ENCODE measurements around the gene FAM131A. TPM values are rescaled to one million over a fixed set of nuclear protein-coding genes. Genes with fewer than 3 reads are reported as not detected.
A peak's percentile ranks its signal among the peaks of the same experiment; 100 is the strongest.

Gene FAM131A
- polyA plus RNA-seq, 1 donor from 2014 or later: 141 TPM

GRCh38 chr3:184334470-184335158 lies 2.8 kb upstream of the FAM131A start:
- H3K9ac ChIP-seq (ENCODE audit: low read length): peak overlapping the region; percentile 98
- no peaks in the 10 kb centered on the region for H4K20me1 ChIP-seq (ENCODE audit: insufficient read depth)
- H3K79me2 ChIP-seq (replicated peaks; ENCODE audit: insufficient read depth, low read length): peaks cover 21% of the 10 kb centered on the region
- no peaks in the 10 kb centered on the region for H3K27me3 ChIP-seq (ENCODE audit: insufficient read depth, low read depth, low read length)
- no peaks in the 10 kb centered on the region for H3K9me2 ChIP-seq (ENCODE audit: insufficient read depth, low read length)
- TF ChIP-seq SMC3 (conservative IDR thresholded peaks at IDR 0.05; ENCODE audit: poor library complexity) (no peak), POLR2AphosphoS5 (IDR thresholded peaks at IDR 0.05) (no peak), MXI1 (conservative IDR thresholded peaks at IDR 0.05; ENCODE audit: poor library complexity, severe bottlenecking) (no peak), EZH2 (IDR thresholded peaks at IDR 0.05; ENCODE audit: borderline replicate concordance, insufficient read depth, low read length, poor library complexity, severe bottlenecking) (no peak), CTCF (IDR thresholded peaks at IDR 0.05; ENCODE audit: poor library complexity, severe bottlenecking) (no peak), EP300 (conservative IDR thresholded peaks at IDR 0.05; ENCODE audit: poor library complexity, severe bottlenecking) (no peak), REST (IDR thresholded peaks at IDR 0.05; ENCODE audit: borderline replicate concordance) (no peak), RAD21 (conservative IDR thresholded peaks at IDR 0.05) (no peak)
- no peak overlapping the region for H2AFZ ChIP-seq (ENCODE audit: low read depth, low read length)
- H3K4me2 ChIP-seq (ENCODE audit: low read length): no peak overlapping the region
- H3K9me3 ChIP-seq (ENCODE audit: low read length): no peaks in the 10 kb centered on the region
- peaks cover 10% of the 10 kb centered on the region for H3F3A ChIP-seq (ENCODE audit: insufficient read depth, low read length, poor library complexity, severe bottlenecking)
- peak overlapping the region; percentile 99 for H3K27ac ChIP-seq (ENCODE audit: low read length)
- H3K36me3 ChIP-seq (ENCODE audit: insufficient read depth, low read length): no peaks in the 10 kb centered on the region
- no peak overlapping the region for H3K4me3 ChIP-seq (ENCODE audit: low read length)

- TF ChIP-seq EP300 (conservative IDR thresholded peaks at IDR 0.05; ENCODE audit: poor library complexity, severe bottlenecking): no peak
- no peak for TF ChIP-seq CTCF (IDR thresholded peaks at IDR 0.05; ENCODE audit: poor library complexity, severe bottlenecking)
- TF ChIP-seq TAF1 (IDR thresholded peaks at IDR 0.05; ENCODE audit: low read depth): no peak
- TF ChIP-seq MXI1 (conservative IDR thresholded peaks at IDR 0.05; ENCODE audit: poor library complexity, severe bottlenecking): no peak
- no peak for TF ChIP-seq REST (IDR thresholded peaks at IDR 0.05; ENCODE audit: borderline replicate concordance)
- TF ChIP-seq EZH2 (IDR thresholded peaks at IDR 0.05; ENCODE audit: borderline replicate concordance, insufficient read depth, low read length, poor library complexity, severe bottlenecking): no peak
- peak overlapping the region; percentile 60 for H3K4me2 ChIP-seq (ENCODE audit: low read length)
- H3F3A ChIP-seq (ENCODE audit: insufficient read depth, low read length, poor library complexity, severe bottlenecking): peaks cover 10% of the 10 kb centered on the region
- no peaks in the 10 kb centered on the region for H3K9me2 ChIP-seq (ENCODE audit: insufficient read depth, low read length)
- no peaks in the 10 kb centered on the region for H3K27me3 ChIP-seq (ENCODE audit: insufficient read depth, low read depth, low read length)
- peak overlapping the region; percentile 45 for H2AFZ ChIP-seq (ENCODE audit: low read depth, low read length)
- H3K27ac ChIP-seq (ENCODE audit: low read length): peak overlapping the region; percentile 99
- H3K36me3 ChIP-seq (ENCODE audit: insufficient read depth, low read length): no peaks in the 10 kb centered on the region
- H3K9me3 ChIP-seq (ENCODE audit: low read length): no peaks in the 10 kb centered on the region
- peak overlapping the region; percentile 95 for H3K4me3 ChIP-seq (ENCODE audit: low read length)
- no peaks in the 10 kb centered on the region for H4K20me1 ChIP-seq (ENCODE audit: insufficient read depth)
- peak overlapping the region; percentile 98 for H3K9ac ChIP-seq (ENCODE audit: low read length)
- H3K79me2 ChIP-seq (replicated peaks; ENCODE audit: insufficient read depth, low read length): peaks cover 26% of the 10 kb centered on the region
These were observed 2.1 kb upstream of the FAM131A start for GRCh38 chr3:184335291-184335660.

Data from neural cell (in vitro differentiated cells).